ENCODE measurements around the gene HYI. TPM values are rescaled to one million over a fixed set of nuclear protein-coding genes. Genes with fewer than 3 reads are reported as not detected.

Gene HYI
- total and polyA plus RNA-seq, 9 donors = 17.8 to 29.2 (median 22.2) TPM

GRCh38 chr1:43439781-43440180, 13.9 kb downstream of the HYI start:
- H3K36me3 ChIP-seq (ENCODE audit: control insufficient read depth, insufficient read depth, low read length) = peaks cover 90% of the 10 kb centered on the region
- no peak overlapping the region for H3K27ac ChIP-seq (ENCODE audit: low read length)
- no peaks in the 10 kb centered on the region for H3K27me3 ChIP-seq (ENCODE audit: control insufficient read depth, insufficient read depth, low read length)
- WGBS (ENCODE audit: insufficient coverage) = 90% methylated on average over 2 of the region's 7 CpGs
- peaks cover 2% of the 10 kb centered on the region for H3K4me1 ChIP-seq (ENCODE audit: control insufficient read depth, insufficient read depth, low read length)
- DNase-seq = no peak
- H3K9me3 ChIP-seq (replicated peaks; ENCODE audit: control insufficient read depth, low read depth, low read length) = no peaks in the 10 kb centered on the region
- no peak overlapping the region for H3K4me3 ChIP-seq (ENCODE audit: low read length)

GRCh38 chr1:43438953-43439581, 14.7 kb downstream of the HYI start:
- Histone ChIP-seq H3K9me3 (replicated peaks; ENCODE audit: control insufficient read depth, low read depth, low read length) (no peaks in the 10 kb centered on the region), H3K4me3 (ENCODE audit: low read length) (no peak overlapping the region), H3K27me3 (ENCODE audit: control insufficient read depth, insufficient read depth, low read length) (no peaks in the 10 kb centered on the region), H3K4me1 (ENCODE audit: control insufficient read depth, insufficient read depth, low read length) (peaks cover 2% of the 10 kb centered on the region), H3K27ac (ENCODE audit: low read length) (no peak overlapping the region), H3K36me3 (ENCODE audit: control insufficient read depth, insufficient read depth, low read length) (peaks cover 90% of the 10 kb centered on the region)
- DNase-seq = no peak
- 90% methylated on average over 7 of the region's 10 CpGs for WGBS (ENCODE audit: insufficient coverage)

- H3K4me1 ChIP-seq (ENCODE audit: control insufficient read depth, insufficient read depth, low read length) = peaks cover 2% of the 10 kb centered on the region
- H3K27me3 ChIP-seq (ENCODE audit: control insufficient read depth, insufficient read depth, low read length) = no peaks in the 10 kb centered on the region
- no peak overlapping the region for H3K4me3 ChIP-seq (ENCODE audit: low read length)
- 94% methylated on average over 8 of the region's 8 CpGs for WGBS (ENCODE audit: insufficient coverage)
- no peaks in the 10 kb centered on the region for H3K9me3 ChIP-seq (replicated peaks; ENCODE audit: control insufficient read depth, low read depth, low read length)
- peaks cover 89% of the 10 kb centered on the region for H3K36me3 ChIP-seq (ENCODE audit: control insufficient read depth, insufficient read depth, low read length)
- DNase-seq = no peak
- H3K27ac ChIP-seq (ENCODE audit: low read length) = no peak overlapping the region
These were observed 15.2 kb downstream of the HYI start for GRCh38 chr1:43438576-43438952.

GRCh38 chr1:43438006-43438405, 15.7 kb downstream of the HYI start:
- DNase-seq = no peak
- Histone ChIP-seq H3K9me3 (replicated peaks; ENCODE audit: control insufficient read depth, low read depth, low read length) (no peaks in the 10 kb centered on the region), H3K36me3 (ENCODE audit: control insufficient read depth, insufficient read depth, low read length) (peaks cover 89% of the 10 kb centered on the region), H3K27me3 (ENCODE audit: control insufficient read depth, insufficient read depth, low read length) (no peaks in the 10 kb centered on the region), H3K4me1 (ENCODE audit: control insufficient read depth, insufficient read depth, low read length) (peaks cover 2% of the 10 kb centered on the region), H3K27ac (ENCODE audit: low read length) (no peak overlapping the region), H3K4me3 (ENCODE audit: low read length) (no peak overlapping the region)
- 71% methylated on average over 1 of the region's 3 CpGs for WGBS (ENCODE audit: insufficient coverage)

- 89% methylated on average over 16 of the region's 20 CpGs for WGBS (ENCODE audit: insufficient coverage)
- Histone ChIP-seq H3K27me3 (ENCODE audit: control insufficient read depth, insufficient read depth, low read length) (no peaks in the 10 kb centered on the region), H3K27ac (ENCODE audit: low read length) (no peak overlapping the region), H3K4me3 (ENCODE audit: low read length) (no peak overlapping the region), H3K9me3 (replicated peaks; ENCODE audit: control insufficient read depth, low read depth, low read length) (no peaks in the 10 kb centered on the region), H3K36me3 (ENCODE audit: control insufficient read depth, insufficient read depth, low read length) (peaks cover 89% of the 10 kb centered on the region), H3K4me1 (ENCODE audit: control insufficient read depth, insufficient read depth, low read length) (peaks cover 2% of the 10 kb centered on the region)
- no peak for DNase-seq
These were observed 16.4 kb downstream of the HYI start for GRCh38 chr1:43437031-43437973.

GRCh38 chr1:43436371-43436770, 17.4 kb downstream of the HYI start:
- no peak for DNase-seq
- WGBS (ENCODE audit: insufficient coverage) = 79% methylated on average over 1 of the region's 3 CpGs
- peaks cover 91% of the 10 kb centered on the region for H3K36me3 ChIP-seq (ENCODE audit: control insufficient read depth, insufficient read depth, low read length)
- H3K4me3 ChIP-seq (ENCODE audit: low read length) = no peak overlapping the region
- H3K27ac ChIP-seq (ENCODE audit: low read length) = no peak overlapping the region
- H3K9me3 ChIP-seq (replicated peaks; ENCODE audit: control insufficient read depth, low read depth, low read length) = no peaks in the 10 kb centered on the region
- peaks cover 2% of the 10 kb centered on the region for H3K4me1 ChIP-seq (ENCODE audit: control insufficient read depth, insufficient read depth, low read length)
- no peaks in the 10 kb centered on the region for H3K27me3 ChIP-seq (ENCODE audit: control insufficient read depth, insufficient read depth, low read length)

GRCh38 chr1:43435146-43436145, 18.3 kb downstream of the HYI start:
- 54% methylated on average over 11 of the region's 14 CpGs for WGBS (ENCODE audit: insufficient coverage)
- Histone ChIP-seq H3K9me3 (replicated peaks; ENCODE audit: control insufficient read depth, low read depth, low read length) (no peaks in the 10 kb centered on the region), H3K4me3 (ENCODE audit: low read length) (no peak overlapping the region), H3K27me3 (ENCODE audit: control insufficient read depth, insufficient read depth, low read length) (no peaks in the 10 kb centered on the region), H3K4me1 (ENCODE audit: control insufficient read depth, insufficient read depth, low read length) (peaks cover 2% of the 10 kb centered on the region), H3K27ac (ENCODE audit: low read length) (peak overlapping the region; percentile 65), H3K36me3 (ENCODE audit: control insufficient read depth, insufficient read depth, low read length) (peaks cover 91% of the 10 kb centered on the region)
- DNase-seq = peak; percentile 92

- no peak for DNase-seq
- WGBS (ENCODE audit: insufficient coverage) = 82% methylated on average over 2 of the region's 7 CpGs
These were observed 19.5 kb downstream of the HYI start for GRCh38 chr1:43434256-43434655.

GRCh38 chr1:43432907-43433306, 20.8 kb downstream of the HYI start:
- Histone ChIP-seq H3K4me1 (ENCODE audit: control insufficient read depth, insufficient read depth, low read length) (peaks cover 2% of the 10 kb centered on the region), H3K4me3 (ENCODE audit: low read length) (no peak overlapping the region), H3K27me3 (ENCODE audit: control insufficient read depth, insufficient read depth, low read length) (no peaks in the 10 kb centered on the region), H3K9me3 (replicated peaks; ENCODE audit: control insufficient read depth, low read depth, low read length) (no peaks in the 10 kb centered on the region), H3K27ac (ENCODE audit: low read length) (no peak overlapping the region), H3K36me3 (ENCODE audit: control insufficient read depth, insufficient read depth, low read length) (peaks cover 92% of the 10 kb centered on the region)
- 93% methylated on average over 2 of the region's 5 CpGs for WGBS (ENCODE audit: insufficient coverage)
- no peak for DNase-seq

More at GRCh38 chr1:43434256-43434655, 19.5 kb downstream of the HYI start:
- Histone ChIP-seq H3K27ac (ENCODE audit: low read length) (no peak overlapping the region), H3K4me3 (ENCODE audit: low read length) (no peak overlapping the region), H3K4me1 (ENCODE audit: control insufficient read depth, insufficient read depth, low read length) (peaks cover 2% of the 10 kb centered on the region), H3K9me3 (replicated peaks; ENCODE audit: control insufficient read depth, low read depth, low read length) (no peaks in the 10 kb centered on the region), H3K36me3 (ENCODE audit: control insufficient read depth, insufficient read depth, low read length) (peaks cover 91% of the 10 kb centered on the region), H3K27me3 (ENCODE audit: control insufficient read depth, insufficient read depth, low read length) (no peaks in the 10 kb centered on the region)
